Liver (tissue), 9 donors: ENCODE measurements around the gene ACP7. TPM values are rescaled to one million over a fixed set of nuclear protein-coding genes. Genes with fewer than 3 reads are reported as not detected.

Source experiments
- DNase-seq: peaks from one replicate; pipeline ENCODE4 v3.0.0-alpha.2; 2017; ENCODE audit warnings: low spot score
- H3K27ac ChIP-seq, 2 donors: one replicate each; pipeline ENCODE4 v1.7.0; 2013; ENCODE audit warnings: inconsistent platforms in 2 of 2, low read length in 2 of 2, control low read depth in 1 of 2, low read depth in 1 of 2, mild to moderate bottlenecking in 1 of 2
- H3K27me3 ChIP-seq, 4 donors: one replicate each; pipeline versions ENCODE4 v1.6.1 to v1.7.0; 2013; ENCODE audit warnings: low read length in 3 of 4, inconsistent platforms in 1 of 4, mild to moderate bottlenecking in 1 of 4, moderate library complexity in 1 of 4; ENCODE audit not compliant: control insufficient read depth in 4 of 4, insufficient read depth in 4 of 4
- H3K36me3 ChIP-seq, 4 donors: one replicate each; pipeline versions ENCODE4 v1.6.1 to v1.7.0; 2013; ENCODE audit warnings: low read length in 3 of 4, mild to moderate bottlenecking in 3 of 4, low read depth in 1 of 4, moderate library complexity in 1 of 4; ENCODE audit not compliant: control insufficient read depth in 4 of 4, insufficient read depth in 3 of 4
- H3K4me1 ChIP-seq, 4 donors: one replicate each; pipeline versions ENCODE4 v1.6.1 to v1.7.0; 2013; ENCODE audit warnings: low read length in 3 of 4, mild to moderate bottlenecking in 3 of 4, moderate library complexity in 1 of 4; ENCODE audit not compliant: control insufficient read depth in 4 of 4, insufficient read depth in 4 of 4
- H3K4me3 ChIP-seq, 3 donors: one replicate each; pipeline versions ENCODE4 v1.6.1 to v1.7.0; 2013; ENCODE audit warnings: low read length in 3 of 3, control low read depth in 1 of 3, low read depth in 1 of 3, mild to moderate bottlenecking in 1 of 3
- H3K9ac ChIP-seq, 2 donors: one replicate each; pipeline ENCODE4 v1.7.0; 2013; ENCODE audit warnings: low read length in 2 of 2, mild to moderate bottlenecking in 2 of 2, moderate library complexity in 2 of 2, control low read depth in 1 of 2, low read depth in 1 of 2
- H3K9me3 ChIP-seq, 4 donors: one replicate each; pipeline versions ENCODE4 v1.6.1 to v1.7.0; 2013; ENCODE audit warnings: low read length in 3 of 4; ENCODE audit not compliant: control insufficient read depth in 4 of 4
- ATF3 ChIP-seq: IDR thresholded peaks from 2 replicates; pipeline ENCODE4 v1.6.1; 2016; ENCODE audit warnings: antibody characterized with exemption
- EGR1 ChIP-seq, 2 donors: IDR thresholded peaks; 2 replicates each; pipeline ENCODE4 v1.6.1; 2016 to 2018; ENCODE audit warnings: antibody characterized with exemption in 2 of 2, low read depth in 2 of 2
- FOXA1 ChIP-seq: IDR thresholded peaks from 2 replicates; pipeline ENCODE4 v1.6.1; 2016; ENCODE audit warnings: antibody characterized with exemption
- FOXA2 ChIP-seq: IDR thresholded peaks from 2 replicates; pipeline ENCODE4 v1.6.1; 2016; ENCODE audit warnings: antibody characterized with exemption
- HNF4G ChIP-seq: IDR thresholded peaks from 2 replicates; pipeline ENCODE4 v1.6.1; 2016; ENCODE audit warnings: antibody characterized with exemption
- JUND ChIP-seq, 2 donors: IDR thresholded peaks; 2 replicates each; pipeline ENCODE4 v1.6.1; 2016; ENCODE audit warnings: antibody characterized with exemption in 2 of 2
- MAX ChIP-seq: IDR thresholded peaks from 2 replicates; pipeline ENCODE4 v1.6.1; 2016; ENCODE audit warnings: antibody characterized with exemption
- NR2F2 ChIP-seq: IDR thresholded peaks from 2 replicates; pipeline ENCODE4 v1.6.1; 2016; ENCODE audit warnings: antibody characterized with exemption
- RAD21 ChIP-seq, 2 donors: IDR thresholded peaks; 2 replicates each; pipeline ENCODE4 v1.6.1; 2016; ENCODE audit warnings: antibody characterized with exemption in 2 of 2, mild to moderate bottlenecking in 2 of 2
- RXRA ChIP-seq, 2 donors: IDR thresholded peaks; 2 replicates each; pipeline ENCODE4 v1.6.1; 2017 to 2018; ENCODE audit warnings: antibody characterized with exemption in 2 of 2, mild to moderate bottlenecking in 1 of 2
- SP1 ChIP-seq: IDR thresholded peaks from 2 replicates; pipeline ENCODE4 v1.6.1; 2018; ENCODE audit warnings: antibody characterized with exemption, mild to moderate bottlenecking
- TAF1 ChIP-seq: conservative IDR thresholded peaks from 2 replicates; pipeline ENCODE4 v1.6.1; 2016; ENCODE audit warnings: antibody characterized with exemption, mild to moderate bottlenecking
- YY1 ChIP-seq: IDR thresholded peaks from 2 replicates; pipeline ENCODE4 v1.6.1; 2016; ENCODE audit warnings: antibody characterized with exemption, mild to moderate bottlenecking
- ZBTB33 ChIP-seq: IDR thresholded peaks from 2 replicates; pipeline ENCODE4 v1.6.1; 2016; ENCODE audit warnings: antibody characterized with exemption
- WGBS: extraction: QIAGEN DNeasy Blood & Tissue Kit; methylation state at CpG from one replicate; pipeline ENCODE4 v1.1.7; 2013; 5-methylcytosine and 5-hydroxymethylcytosine counted together
- polyA plus RNA-seq, 2 donors: library from polyadenylated mRNA; stranded (reverse) in 1 of 2; unstranded in 1 of 2; fragments of 200-250 nt in 1 of 2; fragments of >200 nt in 1 of 2; fragmentation: Nextera tagmentation in 1 of 2; extraction: Ambion mirVana in 1 of 2; gene quantifications; one replicate each; pipeline versions ENCODE4 v1.2.1 to v1.2.3, GENCODE V29; 2013 to 2015
- total RNA-seq, 2 donors: library from RNA; depleted of rRNA; stranded (reverse); fragments of >200 nt; gene quantifications; one replicate each; pipeline ENCODE4 v1.2.3, GENCODE V29; 2014
- donor health status: healthy.
- donor health status: healthy.
- donor health status: healthy.
- donor health status: healthy.
- donor health status: healthy.

The ACP7 gene
- total and polyA plus RNA-seq, 4 donors = 0.05 TPM; not detected in 3

DNA sequence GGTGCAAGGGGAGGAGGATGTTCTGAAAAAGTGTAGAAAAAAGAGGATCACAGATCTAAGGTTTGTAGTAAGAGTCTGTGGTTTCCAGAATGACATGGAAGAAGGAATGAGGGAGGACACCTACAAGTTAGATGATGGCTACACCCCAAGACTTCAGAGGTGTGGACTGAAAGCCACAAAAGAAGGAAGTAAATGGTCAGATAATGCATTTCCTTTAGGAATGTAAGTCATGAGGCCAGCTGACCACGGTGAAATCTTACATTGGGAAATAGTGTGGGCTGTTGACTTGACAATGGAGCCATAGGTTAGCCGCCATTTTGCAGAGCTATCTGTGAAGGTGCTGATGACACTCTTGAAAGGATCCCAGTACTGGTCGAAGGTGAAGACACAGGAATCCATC, 26.6 kb upstream of the ACP7 start:
- WGBS = 81% methylated on average over 3 of the region's 3 CpGs

DNA sequence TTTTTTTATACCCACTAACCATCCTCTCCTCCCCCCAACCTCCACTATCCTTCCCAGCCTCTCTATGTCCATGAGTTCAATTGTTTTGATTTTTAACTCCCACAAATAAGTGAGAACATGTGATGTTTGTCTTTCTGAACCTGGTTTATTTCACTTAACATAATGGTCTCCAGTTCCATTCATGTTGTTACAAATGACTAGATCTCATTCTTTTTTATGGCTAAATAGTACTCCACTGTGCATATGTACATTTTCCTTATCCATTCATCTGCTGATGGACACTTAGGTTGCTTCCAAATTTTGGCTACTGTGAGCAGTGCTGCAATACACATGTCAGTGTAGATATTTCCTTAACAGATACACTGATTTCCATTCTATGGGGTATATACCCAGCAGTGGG, 24.9 kb upstream of the ACP7 start:
- no peak overlapping the region for H3K27ac ChIP-seq
- no peaks in the 10 kb centered on the region for H3K4me1 ChIP-seq
- no peak for DNase-seq
- no peak overlapping the region for H3K4me3 ChIP-seq
- TF ChIP-seq RAD21 (IDR thresholded peaks at IDR 0.05) (no peak), ZBTB33 (no peak), EGR1 (IDR thresholded peaks at IDR 0.05; ENCODE audit: low read depth in 2 of 2) (no peak), FOXA2 (no peak), HNF4G (no peak), ATF3 (no peak), SP1 (no peak), FOXA1 (no peak), NR2F2 (no peak), RXRA (IDR thresholded peaks at IDR 0.05) (no peak), YY1 (no peak)
- H3K36me3 ChIP-seq = no peaks in the 10 kb centered on the region
- H3K9ac ChIP-seq = no peak overlapping the region
- H3K9me3 ChIP-seq = peaks cover 0 to 2% (median 0%) of the 10 kb centered on the region in 4 donors
- H3K27me3 ChIP-seq = no peaks in the 10 kb centered on the region

More for the DNA sequence above, 26.6 kb upstream of the ACP7 start:
- TF ChIP-seq SP1 = no peak
- H3K4me3 ChIP-seq = no peak overlapping the region
- no peaks in the 10 kb centered on the region for H3K27me3 ChIP-seq
- H3K27ac ChIP-seq = no peak overlapping the region
- DNase-seq = no peak
- peaks cover 0 to 5% (median 2%) of the 10 kb centered on the region in 4 donors for H3K4me1 ChIP-seq
- peaks cover 0 to 2% (median 0%) of the 10 kb centered on the region in 4 donors for H3K9me3 ChIP-seq
- no peaks in the 10 kb centered on the region for H3K36me3 ChIP-seq
- H3K9ac ChIP-seq = no peak overlapping the region

- 81% methylated on average over 4 of the region's 4 CpGs for WGBS
- Histone ChIP-seq H3K27me3 (no peaks in the 10 kb centered on the region), H3K27ac (no peak overlapping the region), H3K36me3 (no peaks in the 10 kb centered on the region), H3K9me3 (no peaks in the 10 kb centered on the region), H3K4me1 (no peaks in the 10 kb centered on the region), H3K4me3 (no peak overlapping the region), H3K9ac (no peak overlapping the region)
- no peak for DNase-seq
- TF ChIP-seq EGR1 (IDR thresholded peaks at IDR 0.05; ENCODE audit: low read depth in 2 of 2) (no peak), ZBTB33 (no peak), MAX (no peak), FOXA1 (no peak), JUND (IDR thresholded peaks at IDR 0.05) (no peak), SP1 (no peak), TAF1 (no peak), HNF4G (no peak), NR2F2 (no peak), YY1 (no peak)
Measured at GRCh38 chr19:39060171-39060570, 24.0 kb upstream of the ACP7 start.
